ENCODE measurements around the gene ATP6V1B1.
A peak's percentile ranks its signal among the peaks of the same experiment; 100 is the strongest.

ATP6V1B1 gene

GRCh38 chr2:70960833-70961647, 25.3 kb downstream of the ATP6V1B1 start:
- H3K27ac ChIP-seq = no peak overlapping the region
- TF ChIP-seq ZFX (IDR thresholded peaks at IDR 0.05; ENCODE audit: borderline replicate concordance) = no peak
- TF ChIP-seq CTCF (IDR thresholded peaks at IDR 0.05) = no peak

GRCh38 chr2:70961648-70961994, 25.9 kb downstream of the ATP6V1B1 start:
- no peak overlapping the region for H3K27ac ChIP-seq
- TF ChIP-seq ZFX (IDR thresholded peaks at IDR 0.05; ENCODE audit: borderline replicate concordance) (no peak), CTCF (IDR thresholded peaks at IDR 0.05) (no peak)

- no peak overlapping the region for H3K27ac ChIP-seq
- TF ChIP-seq ZFX (IDR thresholded peaks at IDR 0.05; ENCODE audit: borderline replicate concordance) (no peak), CTCF (IDR thresholded peaks at IDR 0.05) (no peak)
Measured at GRCh38 chr2:70962211-70962884, 26.6 kb downstream of the ATP6V1B1 start.

- H3K27ac ChIP-seq = no peak overlapping the region
- TF ChIP-seq ZFX (IDR thresholded peaks at IDR 0.05; ENCODE audit: borderline replicate concordance) (no peak), CTCF (IDR thresholded peaks at IDR 0.05) (no peak)
Measured at GRCh38 chr2:70962885-70963878, 27.5 kb downstream of the ATP6V1B1 start.

- TF ChIP-seq ZFX (IDR thresholded peaks at IDR 0.05; ENCODE audit: borderline replicate concordance) (no peak), CTCF (IDR thresholded peaks at IDR 0.05) (no peak)
- H3K27ac ChIP-seq = no peak overlapping the region
Measured at GRCh38 chr2:70964133-70964532, 28.4 kb downstream of the ATP6V1B1 start.

- TF ChIP-seq ZFX (IDR thresholded peaks at IDR 0.05; ENCODE audit: borderline replicate concordance) = no peak
- TF ChIP-seq CTCF (IDR thresholded peaks at IDR 0.05) = peak; percentile 19
- H3K27ac ChIP-seq = no peak overlapping the region
Measured at GRCh38 chr2:70964596-70965386, 29.1 kb downstream of the ATP6V1B1 start.
